ENCODE measurements around the gene RNF212B. TPM values are rescaled to one million over a fixed set of nuclear protein-coding genes. Genes with fewer than 3 reads are reported as not detected.
"Not testable (repeated sequence)": the region's sequence is repeated elsewhere in the genome, so short reads cannot be mapped to it uniquely, and the experiment has no call there.

The RNF212B gene
- total RNA-seq, 1 experiment from 2014 or later, result not detected

- DNase-seq (ENCODE audit: low read depth), result no peak
Measured at GRCh38 chr14:23242076-23242475, 4.3 kb downstream of the RNF212B start.

DNA sequence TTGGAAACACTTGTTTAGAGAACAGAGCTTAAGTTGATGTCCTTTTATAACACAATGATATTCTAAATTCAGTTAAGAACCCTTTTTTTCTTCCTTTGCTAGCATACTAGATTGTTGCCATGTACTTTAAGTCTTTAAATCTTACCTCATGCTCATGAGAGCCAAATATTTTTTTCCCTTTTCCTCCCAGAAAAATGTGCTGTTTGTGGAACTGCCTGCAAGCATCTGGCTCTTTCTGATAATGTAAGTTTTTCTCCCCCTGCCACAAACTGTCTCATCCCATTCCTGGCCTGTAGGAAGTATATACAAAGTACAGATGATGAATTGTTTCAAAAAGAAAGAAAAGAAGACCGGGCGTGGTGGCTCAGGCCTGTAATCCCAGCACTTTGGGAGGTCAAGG, 5.3 kb downstream of the RNF212B start:
- DNase-seq (ENCODE audit: low read depth), result no peak

GRCh38 chr14:23245282-23245681, 7.5 kb downstream of the RNF212B start:
- no peak for DNase-seq (ENCODE audit: low read depth)

DNA sequence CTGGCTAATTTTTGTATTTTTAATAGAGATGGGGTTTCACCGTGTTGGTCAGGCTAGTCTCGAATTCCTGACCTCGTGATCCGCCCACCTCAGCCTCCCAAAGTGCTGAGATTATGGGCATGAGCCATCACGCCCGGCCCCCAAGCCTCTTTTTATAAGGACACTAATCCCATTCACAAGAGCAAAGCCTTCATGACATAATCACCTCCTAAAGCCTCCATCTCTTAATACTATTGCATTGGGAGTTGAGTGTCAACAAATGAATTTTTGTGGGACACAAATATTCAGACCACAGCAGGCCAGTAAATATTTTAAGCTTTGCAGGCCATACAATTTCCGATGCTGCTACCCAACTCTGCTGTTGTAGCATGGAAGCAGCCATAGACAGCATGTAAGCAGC, 10.9 kb downstream of the RNF212B start:
- DNase-seq (ENCODE audit: low read depth), result no peak

DNA sequence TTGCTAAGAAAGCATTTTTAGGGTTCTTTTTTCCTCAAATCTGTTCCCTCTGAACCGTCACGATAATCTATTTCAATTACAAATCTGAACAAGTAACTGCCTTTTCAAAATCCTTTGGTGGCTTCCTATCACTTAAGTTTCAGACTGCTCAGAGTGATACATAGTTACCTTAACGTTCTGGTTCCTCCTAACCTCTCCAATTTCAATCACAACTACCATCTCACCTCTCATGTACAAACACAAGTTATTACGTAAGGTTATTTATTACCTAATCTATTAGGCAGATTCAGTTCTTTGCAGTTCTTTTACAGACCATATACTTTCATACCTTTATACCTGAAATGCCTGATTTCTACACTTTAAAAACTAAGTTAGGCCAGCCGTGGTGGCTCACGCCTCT, 12.1 kb downstream of the RNF212B start:
- DNase-seq (ENCODE audit: low read depth), result no peak

- no peak for DNase-seq (ENCODE audit: low read depth)
Measured at GRCh38 chr14:23252006-23252405, 14.3 kb downstream of the RNF212B start.

DNA sequence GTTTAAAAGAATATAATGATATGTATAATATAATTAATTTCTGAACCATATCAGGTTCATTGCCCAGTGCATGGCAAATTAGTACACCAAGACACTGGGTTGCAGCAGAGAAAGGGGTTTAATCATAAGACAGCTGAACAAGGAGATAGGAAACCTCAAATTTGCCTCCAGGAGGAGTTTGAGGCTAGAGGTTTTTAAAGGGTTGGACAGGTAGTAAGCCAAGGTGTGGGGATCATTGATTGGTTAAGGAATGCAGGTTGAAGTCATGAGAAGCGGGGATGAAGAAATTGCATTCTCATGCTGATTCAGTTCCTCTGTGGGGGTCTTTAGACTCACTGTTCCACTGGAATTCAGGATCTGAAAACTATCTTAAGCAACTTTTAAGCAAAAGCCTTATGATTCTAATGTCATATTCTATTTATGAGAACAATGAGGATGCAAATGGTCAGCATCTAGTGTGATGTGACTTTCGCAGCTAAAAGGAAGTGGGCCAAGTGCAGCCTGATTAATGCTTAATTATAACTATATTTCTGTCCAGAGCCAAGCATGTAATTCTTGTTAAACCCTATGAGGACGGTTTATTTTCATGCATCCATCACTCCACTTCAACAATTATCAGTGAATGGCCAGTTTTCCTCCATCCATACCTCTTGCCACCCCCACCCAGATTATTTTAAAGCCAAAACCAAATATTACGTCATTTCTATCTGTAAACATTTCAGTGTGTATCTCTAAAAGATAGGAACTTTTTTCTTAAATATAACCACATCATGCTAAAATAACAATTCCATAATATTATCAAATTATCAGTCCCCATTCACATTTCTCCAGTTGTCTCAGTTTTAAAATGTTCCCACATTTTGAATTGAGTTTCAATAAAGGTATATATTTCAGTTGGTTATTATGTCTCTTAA, 14.9 kb downstream of the RNF212B start:
- DNase-seq (ENCODE audit: low read depth), result no peak

GRCh38 chr14:23258256-23258655, 20.5 kb downstream of the RNF212B start:
- no peak for DNase-seq (ENCODE audit: low read depth)

GRCh38 chr14:23259426-23259825, 21.7 kb downstream of the RNF212B start:
- DNase-seq (ENCODE audit: low read depth), result no peak

- DNase-seq (ENCODE audit: low read depth), result not testable (repeated sequence)
Measured at GRCh38 chr14:23260849-23261248, 23.1 kb downstream of the RNF212B start.

DNA sequence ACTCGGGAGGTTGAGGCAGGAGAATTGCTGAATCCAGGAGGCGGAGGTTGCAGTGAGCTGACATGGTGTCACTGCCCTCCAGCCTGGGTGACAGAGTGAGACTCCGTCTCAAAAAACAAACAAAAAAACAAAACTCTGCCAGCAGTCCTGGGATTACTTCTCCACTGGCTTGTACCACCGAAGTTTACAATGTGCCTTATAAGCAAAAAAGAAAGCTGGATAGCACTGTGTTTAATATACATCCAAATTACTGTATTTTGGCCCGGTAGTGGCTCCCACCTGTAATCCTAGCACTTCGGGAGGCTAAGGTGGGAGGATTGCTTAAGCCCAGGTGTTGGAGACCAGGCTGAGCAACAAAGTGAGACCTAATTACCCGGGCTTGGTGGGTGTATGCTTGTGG, 31.5 kb downstream of the RNF212B start:
- no peak for DNase-seq (ENCODE audit: low read depth)

- DNase-seq (ENCODE audit: low read depth), result no peak
Measured at GRCh38 chr14:23275412-23275811, 37.7 kb downstream of the RNF212B start.

DNA sequence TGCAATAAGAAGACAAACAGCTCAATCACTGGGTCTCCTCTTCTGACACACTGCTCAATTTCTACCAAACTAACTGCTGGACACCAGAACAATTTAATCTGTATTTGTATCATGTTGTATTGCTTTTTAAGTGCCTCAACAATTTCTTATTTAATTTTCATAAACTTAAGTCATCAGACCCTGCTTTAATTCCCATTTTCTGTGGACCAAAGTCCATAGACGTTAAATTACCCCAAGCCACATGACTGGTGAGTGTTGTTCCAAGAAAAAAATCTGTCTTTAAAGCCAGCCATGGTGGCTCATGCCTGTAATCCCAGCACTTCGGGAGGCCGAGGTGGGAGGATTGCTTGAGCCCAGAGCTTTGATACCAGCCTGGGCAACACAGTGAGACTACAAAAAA, 39.5 kb downstream of the RNF212B start:
- no peak for DNase-seq (ENCODE audit: low read depth)

DNA sequence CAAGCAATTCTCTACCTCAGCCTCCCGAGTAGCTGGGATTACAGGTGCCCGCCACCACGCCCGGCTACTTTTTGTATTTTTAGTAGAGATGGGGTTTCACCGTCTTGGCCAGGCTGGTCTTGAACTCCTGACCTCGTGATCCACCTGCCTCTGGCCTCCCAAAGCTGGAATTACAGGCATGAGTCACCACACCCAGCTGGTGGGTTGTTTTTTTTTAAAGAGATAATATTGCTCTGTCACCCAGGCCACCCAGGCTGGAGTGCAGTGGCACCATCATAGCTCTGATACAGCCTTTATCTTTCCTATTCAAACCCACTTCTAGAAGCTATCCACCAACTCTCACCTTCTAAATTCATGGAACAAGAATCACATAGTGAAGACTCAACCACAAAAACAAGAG, 40.2 kb downstream of the RNF212B start:
- DNase-seq (ENCODE audit: low read depth), result peak; percentile 20

GRCh38 chr14:23281247-23281646, 43.5 kb downstream of the RNF212B start:
- no peak for DNase-seq (ENCODE audit: low read depth)

GRCh38 chr14:23284654-23285529, 47.2 kb downstream of the RNF212B start:
- DNase-seq (ENCODE audit: low read depth), result no peak

- DNase-seq (ENCODE audit: low read depth), result no peak
Measured at GRCh38 chr14:23285530-23286019, 47.8 kb downstream of the RNF212B start.

DNA sequence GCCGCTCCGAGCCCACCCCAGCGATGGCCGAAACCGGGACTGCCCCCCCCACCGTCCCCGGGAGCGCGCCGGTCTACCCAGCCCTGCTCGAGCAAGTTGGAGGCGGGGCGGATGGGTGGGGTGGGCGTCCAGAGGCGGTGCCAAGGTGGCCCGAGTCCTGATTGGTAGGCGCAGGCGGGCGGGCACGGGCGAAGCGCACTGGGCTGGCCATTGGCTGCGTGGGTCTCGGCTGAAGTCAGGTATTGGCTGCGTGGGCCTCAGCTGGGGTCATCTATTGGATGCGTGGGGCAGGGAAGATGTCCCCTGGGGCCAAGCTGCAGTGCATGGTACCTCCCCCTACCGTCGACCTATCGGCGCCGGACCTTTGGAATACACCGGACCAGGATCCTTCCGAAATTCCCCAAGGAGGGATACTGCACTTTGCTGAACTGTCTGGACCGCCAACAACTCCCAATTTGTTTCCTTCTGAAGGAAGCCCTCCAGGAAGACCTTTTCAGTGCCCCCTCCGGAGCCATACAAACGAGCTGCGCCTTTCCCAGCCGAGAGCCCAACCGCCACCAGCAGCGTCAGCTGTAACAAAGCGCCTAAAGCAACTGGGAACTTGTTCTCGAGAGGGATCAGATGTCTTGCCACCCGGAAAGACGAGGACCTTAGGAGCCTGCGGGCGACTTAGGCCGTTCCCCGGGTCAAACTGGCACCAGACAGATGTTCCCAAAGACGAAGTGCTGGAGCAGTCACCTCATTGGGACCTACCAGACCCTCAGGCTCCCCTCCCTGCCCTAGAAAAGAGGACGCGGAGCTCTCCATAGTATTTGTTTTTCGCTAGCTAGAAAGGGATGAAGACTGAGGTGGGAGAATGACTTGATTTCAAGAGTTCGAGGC, 48.5 kb downstream of the RNF212B start, which contains the start of gene HOMEZ:
TSS of gene HOMEZ (minus strand) at position 113 of the 882 bp plus-strand sequence. CDS start 180 bp downstream, outside the sequence.
- peak; percentile 100 for DNase-seq (ENCODE audit: low read depth)

GRCh38 chr14:23286902-23287479, 49.3 kb downstream of the RNF212B start:
- no peak for DNase-seq (ENCODE audit: low read depth)

DNA sequence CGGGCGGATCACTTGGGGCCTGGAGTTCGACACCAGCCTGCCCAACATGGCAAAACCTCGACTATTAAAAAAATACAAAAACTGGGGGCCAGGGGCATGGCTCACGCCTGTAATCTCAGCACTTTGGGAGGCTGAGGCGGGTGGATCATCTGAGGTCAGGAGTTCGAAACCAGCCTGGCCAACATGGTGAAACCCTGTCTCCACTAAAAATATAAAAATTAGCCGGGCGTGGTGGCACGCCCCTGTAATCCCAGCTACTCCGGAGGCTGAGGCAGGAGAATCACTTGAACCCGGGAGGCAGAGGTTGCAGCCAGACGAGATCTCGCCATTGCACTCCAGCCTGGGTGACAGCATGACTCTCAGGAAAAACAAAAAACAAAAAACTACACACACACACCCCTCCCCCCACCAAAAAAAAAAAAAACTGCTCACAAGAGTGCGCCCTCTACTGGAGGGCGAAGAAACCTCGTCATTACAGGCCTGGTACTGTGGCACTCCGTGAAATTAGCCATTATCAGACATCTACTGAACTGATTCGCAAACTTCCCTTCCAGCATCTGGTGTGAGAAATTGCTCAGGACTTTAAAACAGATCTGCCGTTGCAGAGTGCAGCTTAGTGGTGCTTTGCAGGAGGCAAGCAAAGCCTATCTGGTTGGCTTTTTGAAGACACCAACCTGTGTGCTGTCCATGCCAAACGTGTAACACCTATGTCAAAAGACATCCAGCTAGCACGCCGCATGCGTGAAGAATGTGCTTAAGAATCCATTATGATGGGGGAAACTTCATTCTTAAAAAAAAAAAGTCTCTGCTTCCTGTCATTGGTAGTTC, 57.2 kb downstream of the RNF212B start:
- DNase-seq (ENCODE audit: low read depth), result peak; percentile 53

Measured in Daoy (cell line).